Smooth muscle cell (in vitro differentiated cells): ENCODE results near the gene SIK2. TPM values are rescaled to one million over a fixed set of nuclear protein-coding genes. Genes with fewer than 3 reads are reported as not detected.
A peak's percentile ranks its signal among the peaks of the same experiment; 100 is the strongest.

Experiments used
- DNase-seq: peaks from one replicate; lab custom pipeline; 2025; ENCODE audit not compliant: unreplicated experiment; lab: John Stamatoyannopoulos, UW
- H2AFZ ChIP-seq: fragments of 200-600 bp; sonication (generic); 2 replicates; pipeline ENCODE4 v1.6.0; 2016; ENCODE audit warnings: antibody characterized with exemption, low read depth, mild to moderate bottlenecking
- H3F3A ChIP-seq: fragments of 200-600 bp; sonication (generic); 2 replicates; pipeline ENCODE4 v1.6.0; 2017; ENCODE audit warnings: antibody characterized with exemption, low read depth
- H3K27ac ChIP-seq: fragments of 200-600 bp; sonication (generic); 2 replicates; pipeline ENCODE4 v1.5.1; 2016; ENCODE audit warnings: low read depth, mild to moderate bottlenecking
- H3K27me3 ChIP-seq: fragments of 200-600 bp; sonication (generic); 2 replicates; pipeline ENCODE4 v1.6.1; 2016; ENCODE audit warnings: low read depth, mild to moderate bottlenecking
- H3K36me3 ChIP-seq: fragments of 200-600 bp; sonication (generic); 2 replicates; pipeline ENCODE4 v1.5.1; 2016; ENCODE audit warnings: low read depth
- H3K4me1 ChIP-seq: fragments of 200-600 bp; sonication (generic); 2 replicates; pipeline ENCODE4 v1.5.1; 2016; ENCODE audit warnings: low read depth
- H3K4me2 ChIP-seq: fragments of 200-600 bp; sonication (generic); 2 replicates; pipeline ENCODE4 v1.6.0; 2016; ENCODE audit warnings: mild to moderate bottlenecking
- H3K4me3 ChIP-seq: fragments of 200-600 bp; sonication (generic); 2 replicates; pipeline ENCODE4 v1.5.1; 2016; ENCODE audit warnings: mild to moderate bottlenecking
- H3K79me2 ChIP-seq: fragments of 200-600 bp; sonication (generic); 2 replicates; pipeline ENCODE4 v1.6.0; 2016; ENCODE audit warnings: low read depth, mild to moderate bottlenecking
- H3K9ac ChIP-seq: fragments of 200-600 bp; sonication (generic); 2 replicates; pipeline ENCODE4 v1.6.0; 2016; ENCODE audit warnings: low read depth
- H3K9me3 ChIP-seq: fragments of 200-600 bp; sonication (generic); replicated peaks from 2 replicates; pipeline ENCODE4 v1.5.1; 2016; ENCODE audit warnings: low read depth
- H4K20me1 ChIP-seq: fragments of 200-600 bp; sonication (generic); 2 replicates; pipeline ENCODE4 v1.6.0; 2016; ENCODE audit warnings: low read depth
- WGBS: methylation state at CpG from one replicate; pipeline ENCODE4 v1.1.7; 2016; ENCODE audit warnings: low lambda C conversion rate; 5-methylcytosine and 5-hydroxymethylcytosine counted together
- polyA plus RNA-seq: library from polyadenylated mRNA; unstranded; fragments of >200 nt; fragmentation: Nextera tagmentation; extraction: Ambion mirVana; gene quantifications from 2 replicates; pipeline ENCODE4 v1.2.1, GENCODE V29; 2016
- total RNA-seq: library from RNA; depleted of rRNA; stranded (reverse); fragments of >200 nt; gene quantifications from 2 replicates; pipeline ENCODE4 v1.2.3, GENCODE V29; 2014
- TF ChIP-seq, protein P1 (sequence below): fragments of 200-600 bp; sonication (generic); IDR thresholded peaks from 2 replicates; pipeline ENCODE4 v1.5.1; 2017; ENCODE audit warnings: borderline replicate concordance, mild to moderate bottlenecking, antibody characterized with exemption; ENCODE audit not compliant: insufficient read depth, poor library complexity, severe bottlenecking

The SIK2 gene
- total and polyA plus RNA-seq, 2 experiments from 2014 or later = 1.9 to 14.1 TPM

DNA sequence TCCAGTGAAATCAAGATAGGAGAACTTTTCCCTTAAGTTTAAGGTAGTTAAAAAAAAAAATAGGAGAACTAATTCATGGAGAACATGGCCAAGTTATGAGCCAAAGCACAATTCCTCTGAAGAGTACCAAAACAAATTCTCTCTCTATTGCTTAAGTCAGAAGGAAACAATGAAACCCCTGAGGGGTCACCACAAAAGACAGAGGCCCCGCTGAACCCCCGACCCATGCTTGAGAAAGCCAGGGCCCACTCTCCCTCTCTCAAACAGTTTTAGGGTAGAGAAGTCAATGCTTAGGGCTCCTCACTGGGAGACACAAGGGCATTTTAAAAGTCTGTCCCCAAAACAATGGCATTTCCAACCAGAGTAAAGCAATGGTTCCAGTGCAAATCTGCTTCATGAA, 137.1 kb downstream of the SIK2 start:
- H3K4me2 ChIP-seq = no peak overlapping the region
- peaks cover 4% of the 10 kb centered on the region for H3F3A ChIP-seq
- H3K79me2 ChIP-seq = no peaks in the 10 kb centered on the region
- TF ChIP-seq, protein P1, sequence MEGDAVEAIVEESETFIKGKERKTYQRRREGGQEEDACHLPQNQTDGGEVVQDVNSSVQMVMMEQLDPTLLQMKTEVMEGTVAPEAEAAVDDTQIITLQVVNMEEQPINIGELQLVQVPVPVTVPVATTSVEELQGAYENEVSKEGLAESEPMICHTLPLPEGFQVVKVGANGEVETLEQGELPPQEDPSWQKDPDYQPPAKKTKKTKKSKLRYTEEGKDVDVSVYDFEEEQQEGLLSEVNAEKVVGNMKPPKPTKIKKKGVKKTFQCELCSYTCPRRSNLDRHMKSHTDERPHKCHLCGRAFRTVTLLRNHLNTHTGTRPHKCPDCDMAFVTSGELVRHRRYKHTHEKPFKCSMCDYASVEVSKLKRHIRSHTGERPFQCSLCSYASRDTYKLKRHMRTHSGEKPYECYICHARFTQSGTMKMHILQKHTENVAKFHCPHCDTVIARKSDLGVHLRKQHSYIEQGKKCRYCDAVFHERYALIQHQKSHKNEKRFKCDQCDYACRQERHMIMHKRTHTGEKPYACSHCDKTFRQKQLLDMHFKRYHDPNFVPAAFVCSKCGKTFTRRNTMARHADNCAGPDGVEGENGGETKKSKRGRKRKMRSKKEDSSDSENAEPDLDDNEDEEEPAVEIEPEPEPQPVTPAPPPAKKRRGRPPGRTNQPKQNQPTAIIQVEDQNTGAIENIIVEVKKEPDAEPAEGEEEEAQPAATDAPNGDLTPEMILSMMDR = no peak
- WGBS = 94% methylated on average over 2 of the region's 2 CpGs
- no peak overlapping the region for H3K4me3 ChIP-seq
- DNase-seq = no peak
- H3K9ac ChIP-seq = no peak overlapping the region
- peaks cover 12% of the 10 kb centered on the region for H3K36me3 ChIP-seq
- H3K27ac ChIP-seq = no peak overlapping the region
- no peaks in the 10 kb centered on the region for H3K9me3 ChIP-seq
- H3K4me1 ChIP-seq = peaks cover 4% of the 10 kb centered on the region
- no peak overlapping the region for H2AFZ ChIP-seq
- no peaks in the 10 kb centered on the region for H4K20me1 ChIP-seq
- no peaks in the 10 kb centered on the region for H3K27me3 ChIP-seq

DNA sequence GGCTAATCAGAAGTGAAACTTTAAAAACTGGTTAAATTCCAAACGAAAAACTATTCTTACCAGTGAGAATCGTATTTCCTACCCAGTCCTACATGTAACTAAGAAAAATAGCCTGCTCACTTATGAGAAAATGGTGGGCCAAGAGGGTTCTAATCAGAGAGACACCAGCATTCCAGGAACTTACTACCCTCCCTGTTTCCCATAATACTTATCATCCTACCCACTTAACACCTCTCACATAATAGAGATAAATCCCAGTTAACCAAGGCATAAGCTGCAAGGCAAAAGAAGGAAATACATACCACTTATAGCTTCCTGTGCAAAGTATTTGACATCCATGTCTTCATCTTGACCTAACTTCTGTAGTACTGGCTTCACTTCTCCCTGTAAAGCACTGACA, 139.5 kb downstream of the SIK2 start:
- Histone ChIP-seq H3K36me3 (peaks cover 12% of the 10 kb centered on the region), H3K79me2 (no peaks in the 10 kb centered on the region), H3K4me3 (no peak overlapping the region), H4K20me1 (peaks cover 10% of the 10 kb centered on the region), H3K27ac (no peak overlapping the region), H3K27me3 (no peaks in the 10 kb centered on the region), H2AFZ (no peak overlapping the region), H3K9ac (no peak overlapping the region), H3F3A (peaks cover 10% of the 10 kb centered on the region), H3K4me1 (peaks cover 5% of the 10 kb centered on the region), H3K4me2 (no peak overlapping the region), H3K9me3 (no peaks in the 10 kb centered on the region)
- TF ChIP-seq, protein P1 = no peak
- WGBS = 94% methylated on average over 2 of the region's 2 CpGs
- DNase-seq = no peak

DNA sequence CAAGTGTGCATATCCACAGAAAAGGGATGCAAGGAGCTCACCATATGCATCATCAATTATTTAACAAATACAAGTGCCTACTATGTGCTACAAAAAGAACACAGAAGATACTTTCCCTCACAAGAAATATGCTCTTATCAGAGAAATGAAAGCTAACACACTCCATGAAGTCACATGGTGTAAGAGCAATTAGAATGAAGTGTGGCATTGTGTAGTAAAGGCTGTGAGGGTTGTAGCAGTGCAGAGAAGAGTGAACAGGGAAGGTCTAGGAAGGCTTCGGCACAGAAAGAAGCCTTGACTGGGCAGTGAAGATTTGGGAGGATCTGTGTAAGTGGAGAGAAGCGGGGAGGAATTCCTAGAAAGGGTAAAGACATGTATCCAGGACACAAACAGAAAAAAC, 141.5 kb downstream of the SIK2 start:
- TF ChIP-seq, protein P1 = no peak

DNA sequence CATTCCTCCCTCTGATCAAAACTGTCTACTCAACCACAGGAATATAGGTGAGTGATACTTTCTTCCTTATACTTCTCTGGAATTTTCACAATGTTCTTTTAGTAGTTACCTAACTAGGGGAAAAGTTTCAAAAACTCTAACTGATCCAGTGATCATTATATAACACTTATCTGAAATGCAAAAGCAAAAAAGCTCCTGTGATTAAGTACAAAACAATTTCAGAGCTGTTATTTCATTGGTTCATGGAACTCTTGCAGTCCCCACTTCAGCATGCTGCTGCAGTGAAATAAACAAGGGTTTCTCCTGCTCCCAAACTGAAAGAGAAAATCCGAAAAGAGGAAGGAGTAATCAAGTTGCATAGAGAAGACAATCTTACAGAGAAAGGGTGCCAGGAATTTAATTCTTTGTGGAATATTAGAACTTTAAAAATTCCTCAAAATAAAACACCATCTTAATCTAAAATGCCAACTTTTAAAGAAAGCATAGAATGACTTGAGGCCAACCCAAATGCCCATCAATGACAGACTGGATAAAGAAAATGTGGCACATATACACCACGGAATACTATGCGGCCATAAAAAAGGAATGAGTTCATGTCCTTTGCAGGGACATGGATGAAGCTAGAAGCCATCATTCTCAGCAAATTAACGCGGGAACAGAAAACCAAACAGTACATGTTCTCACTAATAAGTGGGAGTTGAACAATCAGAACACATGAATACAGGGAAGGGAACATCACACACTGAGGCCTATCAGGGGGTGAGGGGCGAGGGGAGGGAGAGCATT, 143.7 kb downstream of the SIK2 start:
- Histone ChIP-seq H3K36me3 (peaks cover 18% of the 10 kb centered on the region), H3K79me2 (no peaks in the 10 kb centered on the region)
- DNase-seq = no peak

More for the DNA sequence above, 141.5 kb downstream of the SIK2 start:
- Histone ChIP-seq H2AFZ (no peak overlapping the region), H3K36me3 (peaks cover 18% of the 10 kb centered on the region), H3K79me2 (no peaks in the 10 kb centered on the region), H3K9ac (no peak overlapping the region), H3K4me3 (no peak overlapping the region), H3K27ac (no peak overlapping the region), H4K20me1 (peaks cover 10% of the 10 kb centered on the region), H3F3A (peaks cover 7% of the 10 kb centered on the region), H3K4me1 (peaks cover 5% of the 10 kb centered on the region), H3K27me3 (no peaks in the 10 kb centered on the region), H3K4me2 (no peak overlapping the region), H3K9me3 (no peaks in the 10 kb centered on the region)
- WGBS = 100% methylated on average over 2 of the region's 2 CpGs
- no peak for DNase-seq

More for the DNA sequence above, 143.7 kb downstream of the SIK2 start:
- Histone ChIP-seq H3K4me2 (peak overlapping the region; percentile 63), H2AFZ (no peak overlapping the region), H3F3A (peaks cover 7% of the 10 kb centered on the region), H3K4me3 (no peak overlapping the region), H3K27me3 (no peaks in the 10 kb centered on the region), H3K27ac (peak overlapping the region; percentile 60), H3K9me3 (no peaks in the 10 kb centered on the region), H4K20me1 (peaks cover 10% of the 10 kb centered on the region), H3K9ac (no peak overlapping the region), H3K4me1 (peaks cover 5% of the 10 kb centered on the region)
- TF ChIP-seq, protein P1 = no peak
- 92% methylated on average over 6 of the region's 6 CpGs for WGBS
